T-cell (primary cell): ENCODE data around the gene KCNA3. TPM values are rescaled to one million over a fixed set of nuclear protein-coding genes. Genes with fewer than 3 reads are reported as not detected.

ENCODE experiments used
- ATAC-seq, 4 experiments: fragments of 200-7000 bp in 3 of 4; fragments of 150-1000 bp in 1 of 4; cut with Tn5 transposase; replicated peaks in 1 of 4; 1 replicate in 3 of 4; 2 replicates in 1 of 4; pipeline ENCODE4 v1.10.0; 2021; ENCODE audit warnings: moderate library complexity in 3 of 4, mild to moderate bottlenecking in 2 of 4, moderate number of reproducible peaks in 1 of 4
- CTCF ChIA-PET, 2 donors: fragments of 300-600 bp; sonication (Branson Sonifier 250); formaldehyde crosslinking; loops; one replicate each; lab custom pipeline; 2022; ENCODE audit warnings: antibody characterized with exemption in 2 of 2; lab: Charles Lee
- POLR2A ChIA-PET, 2 donors: fragments of 300-600 bp; sonication (Branson Sonifier 250); formaldehyde crosslinking; loops; one replicate each; lab custom pipeline; 2022; ENCODE audit warnings: antibody characterized with exemption in 2 of 2; lab: Charles Lee
- DNase-seq, 35 experiments: peaks; one replicate each; pipeline versions ENCODE4 v3.0.0 to v3.0.0-alpha.2; 2013 to 2023
- H3K27ac ChIP-seq: one replicate; pipeline ENCODE4 v1.5.1; 2013; ENCODE audit warnings: low read length
- H3K27me3 ChIP-seq, 2 experiments: replicated peaks in 1 of 2; 1 replicate in 1 of 2; 2 replicates in 1 of 2; pipeline versions ENCODE4 v1.6.1 to v1.7.0; 2013; ENCODE audit warnings: low read length in 1 of 2, mixed read lengths in 1 of 2; ENCODE audit not compliant: control insufficient read depth in 2 of 2, insufficient read depth in 2 of 2; ENCODE audit errors: extremely low read depth in 1 of 2
- H3K36me3 ChIP-seq, 2 donors: 1 replicate in 1 of 2; 2 replicates in 1 of 2; pipeline versions ENCODE4 v1.6.1 to v1.7.0; 2013; ENCODE audit warnings: low read length in 1 of 2; ENCODE audit not compliant: control insufficient read depth in 2 of 2, insufficient read depth in 1 of 2; ENCODE audit errors: extremely low read depth in 1 of 2
- H3K4me1 ChIP-seq, 2 experiments: 1 replicate in 1 of 2; 2 replicates in 1 of 2; pipeline versions ENCODE4 v1.6.1 to v1.7.0; 2013; ENCODE audit warnings: low read length in 2 of 2, mixed read lengths in 1 of 2; ENCODE audit not compliant: insufficient read depth in 2 of 2, control insufficient read depth in 1 of 2; ENCODE audit errors: extremely low read depth in 1 of 2
- H3K4me3 ChIP-seq, 2 donors: 1 replicate in 1 of 2; 2 replicates in 1 of 2; pipeline versions ENCODE4 v1.5.1 to v1.7.0; 2013; ENCODE audit warnings: mild to moderate bottlenecking in 2 of 2, low read length in 1 of 2, moderate library complexity in 1 of 2; ENCODE audit not compliant: control insufficient read depth in 1 of 2; ENCODE audit errors: extremely low read depth in 1 of 2
- H3K9me3 ChIP-seq: 2 replicates; pipeline ENCODE4 v1.7.0; 2013
- H3K27ac Mint-ChIP-seq, 2 donors: one replicate each; pipeline ENCODE4 v1.8.0; 2020 to 2021; ENCODE audit warnings: mild to moderate bottlenecking in 2 of 2, mixed read lengths in 2 of 2
- H3K27me3 Mint-ChIP-seq, 2 donors: one replicate each; pipeline ENCODE4 v1.8.0; 2021 to 2022; ENCODE audit warnings: mixed read lengths in 2 of 2
- H3K36me3 Mint-ChIP-seq: one replicate; pipeline ENCODE4 v1.8.0; 2021; ENCODE audit warnings: mixed read lengths
- H3K4me1 Mint-ChIP-seq, 3 donors: one replicate each; pipeline ENCODE4 v1.8.0; 2020 to 2022; ENCODE audit warnings: mixed read lengths in 3 of 3, mild to moderate bottlenecking in 1 of 3
- H3K4me3 Mint-ChIP-seq, 3 donors: one replicate each; pipeline ENCODE4 v1.8.0; 2020 to 2022; ENCODE audit warnings: mild to moderate bottlenecking in 3 of 3, mixed read lengths in 3 of 3, moderate library complexity in 3 of 3
- H3K9me3 Mint-ChIP-seq, 3 donors: one replicate each; pipeline ENCODE4 v1.8.0; 2020 to 2022; ENCODE audit warnings: mixed read lengths in 3 of 3
- WGBS: methylation state at CpG from one replicate; pipeline ENCODE4 v1.1.5; 2013; ENCODE audit warnings: missing lambda C conversion rate; ENCODE audit not compliant: insufficient coverage; 5-methylcytosine and 5-hydroxymethylcytosine counted together
- total RNA-seq, 35 experiments: library from RNA in 6 of 35; stranded (reverse) in 6 of 35; fragments of 120-200 nt in 1 of 35; gene quantifications; one replicate each; pipeline versions ENCODE4 v1.2.1 to v1.2.4 and lab custom pipeline; 2013 to 2026

KCNA3 gene
- total RNA-seq, 5 donors from 2014 or later (not counting 1 experiment from before 2014, with no cell fraction given) = 101 to 125 (median 110) TPM

- ChIA-PET POLR2A (no interaction called here), CTCF (interaction anchor here in 1 of 2 donors (0.7 to 1.6 kb wide), 4 partner anchors 11 to 183 kb away, joined by 3 to 9 read pairs (median 4); no protein-coding TSS in a partner anchor)
- peak overlapping the region; percentile 66 to 74 for H3K27ac Mint-ChIP-seq
- peaks cover 40 to 58% (median 56%) of the 10 kb centered on the region in 3 donors for H3K4me1 Mint-ChIP-seq
- H3K36me3 Mint-ChIP-seq = peaks cover 40% of the 10 kb centered on the region
- peaks cover 0 to 57% of the 10 kb centered on the region in 2 donors for H3K36me3 ChIP-seq
- H3K4me3 Mint-ChIP-seq = no peak overlapping the region
- no peaks in the 10 kb centered on the region for H3K4me1 ChIP-seq
- DNase-seq = no peak
- H3K9me3 ChIP-seq = no peaks in the 10 kb centered on the region
- no peaks in the 10 kb centered on the region for H3K9me3 Mint-ChIP-seq
- H3K27me3 Mint-ChIP-seq = no peaks in the 10 kb centered on the region
- ATAC-seq = no peak
- H3K4me3 ChIP-seq = no peak overlapping the region
- WGBS = no CpG with 5 or more reads among the region's 2 CpGs
- no peak overlapping the region for H3K27ac ChIP-seq
- H3K27me3 ChIP-seq = no peaks in the 10 kb centered on the region
Observed at GRCh38 chr1:110657351-110657750, 17.4 kb downstream of the KCNA3 start.

GRCh38 chr1:110650609-110651008 is 24.1 kb downstream of the KCNA3 start:
- WGBS = 90% methylated on average over 1 of the region's 2 CpGs
- no peak overlapping the region for H3K27ac ChIP-seq
- Mint-ChIP-seq H3K4me3 (no peak overlapping the region), H3K36me3 (peaks cover 8% of the 10 kb centered on the region), H3K27me3 (no peaks in the 10 kb centered on the region), H3K9me3 (no peaks in the 10 kb centered on the region), H3K4me1 (peaks cover 20 to 30% (median 27%) of the 10 kb centered on the region in 3 donors), H3K27ac (peak overlapping the region; percentile 49 to 72)
- H3K9me3 ChIP-seq = no peaks in the 10 kb centered on the region
- no peaks in the 10 kb centered on the region for H3K27me3 ChIP-seq
- peaks cover 18 to 29% of the 10 kb centered on the region in 2 experiments for H3K4me1 ChIP-seq
- CTCF ChIA-PET = interaction anchor here in 1 of 2 donors (0.8 kb wide), 1 partner anchor 31 kb away, joined by 3 read pairs; no protein-coding TSS in a partner anchor
- ATAC-seq (no peak), DNase-seq (no peak)
- POLR2A ChIA-PET = no interaction called here
- peaks cover 0 to 11% of the 10 kb centered on the region in 2 donors for H3K36me3 ChIP-seq
- H3K4me3 ChIP-seq = no peak overlapping the region

GRCh38 chr1:110648417-110648816 is 26.3 kb downstream of the KCNA3 start:
- no peaks in the 10 kb centered on the region for H3K9me3 ChIP-seq
- DNase-seq (no peak), ATAC-seq (no peak)
- Mint-ChIP-seq H3K9me3 (no peaks in the 10 kb centered on the region), H3K36me3 (peaks cover 8% of the 10 kb centered on the region), H3K4me3 (no peak overlapping the region), H3K4me1 (peaks cover 23 to 37% (median 32%) of the 10 kb centered on the region in 3 donors), H3K27me3 (no peaks in the 10 kb centered on the region), H3K27ac (no peak overlapping the region)
- ChIA-PET CTCF (interaction anchor here (0.8 to 2.9 kb wide), 11 partner anchors 10 to 117 kb away, joined by 3 to 21 read pairs (median 4); no protein-coding TSS in a partner anchor), POLR2A (interaction anchor here (0.6 to 1.2 kb wide), 3 partner anchors 14 to 23 kb away, joined by 3 to 4 read pairs (median 4); no protein-coding TSS in a partner anchor)
- peak overlapping the region; percentile 64 for H3K27ac ChIP-seq
- H3K36me3 ChIP-seq = peaks cover 0 to 5% of the 10 kb centered on the region in 2 donors
- no peak overlapping the region for H3K4me3 ChIP-seq
- H3K4me1 ChIP-seq = peaks cover 34 to 39% of the 10 kb centered on the region in 2 experiments
- H3K27me3 ChIP-seq = no peaks in the 10 kb centered on the region
- 29% methylated on average over 1 of the region's 2 CpGs for WGBS

GRCh38 chr1:110647254-110647891 is 27.4 kb downstream of the KCNA3 start:
- Histone ChIP-seq H3K27ac (peak overlapping the region; percentile 64), H3K4me3 (no peak overlapping the region), H3K27me3 (no peaks in the 10 kb centered on the region), H3K36me3 (no peaks in the 10 kb centered on the region), H3K9me3 (no peaks in the 10 kb centered on the region), H3K4me1 (peaks cover 41 to 44% of the 10 kb centered on the region in 2 experiments)
- H3K36me3 Mint-ChIP-seq = peaks cover 3% of the 10 kb centered on the region
- WGBS = 17% methylated on average over 3 of the region's 5 CpGs
- no peaks in the 10 kb centered on the region for H3K9me3 Mint-ChIP-seq
- DNase-seq = peak in 1 of 35 experiments; percentile 61
- H3K27ac Mint-ChIP-seq = no peak overlapping the region
- CTCF ChIA-PET = interaction anchor here (0.7 to 2.9 kb wide), 15 partner anchors 9 to 118 kb away, joined by 3 to 21 read pairs (median 4); no protein-coding TSS in a partner anchor
- ATAC-seq = peak; percentile 72 to 84 (median 76)
- H3K4me1 Mint-ChIP-seq = peaks cover 28 to 40% (median 36%) of the 10 kb centered on the region in 3 donors
- H3K27me3 Mint-ChIP-seq = no peaks in the 10 kb centered on the region
- POLR2A ChIA-PET = interaction anchor here (0.5 to 1.6 kb wide), 7 partner anchors 12 to 29 kb away, joined by 3 to 6 read pairs (median 4); no protein-coding TSS in a partner anchor
- peak overlapping the region in 1 of 3 donors; percentile 62 for H3K4me3 Mint-ChIP-seq

- WGBS = 83% methylated on average over 2 of the region's 4 CpGs
Observed at GRCh38 chr1:110645821-110646735, 28.7 kb downstream of the KCNA3 start.

More at GRCh38 chr1:110645821-110646735, 28.7 kb downstream of the KCNA3 start:
- DNase-seq (no peak), ATAC-seq (peak in 2 of 4 experiments; percentile 30 to 46)
- Mint-ChIP-seq H3K4me1 (peaks cover 41 to 47% (median 42%) of the 10 kb centered on the region in 3 donors), H3K27me3 (no peaks in the 10 kb centered on the region), H3K9me3 (peaks cover 3 to 5% (median 3%) of the 10 kb centered on the region in 3 donors), H3K27ac (peak overlapping the region in 1 of 2 donors; percentile 84), H3K36me3 (no peaks in the 10 kb centered on the region), H3K4me3 (peak overlapping the region in 2 of 3 donors; percentile 16 to 29)
- Histone ChIP-seq H3K27ac (peak overlapping the region; percentile 64), H3K9me3 (no peaks in the 10 kb centered on the region), H3K36me3 (no peaks in the 10 kb centered on the region), H3K27me3 (no peaks in the 10 kb centered on the region), H3K4me1 (peaks cover 43 to 55% of the 10 kb centered on the region in 2 experiments), H3K4me3 (no peak overlapping the region)
- CTCF ChIA-PET = interaction anchor here (0.7 to 2.9 kb wide), 12 partner anchors 8 to 119 kb away, joined by 3 to 21 read pairs (median 4); no protein-coding TSS in a partner anchor
- POLR2A ChIA-PET = interaction anchor here (0.6 to 1.6 kb wide), 5 partner anchors 11 to 112 kb away, joined by 3 to 6 read pairs (median 3); no protein-coding TSS in a partner anchor
